PC-9 (cell line): ENCODE results near the gene AKR1C1. TPM values are rescaled to one million over a fixed set of nuclear protein-coding genes. Genes with fewer than 3 reads are reported as not detected.
"Not testable (repeated sequence)": the region's sequence is repeated elsewhere in the genome, so short reads cannot be mapped to it uniquely, and the experiment has no call there.

ENCODE experiments used
- BruUV-seq: library from RNA; stranded (reverse); fragments of 400-500 nt; replicated peaks from 2 replicates; lab custom pipeline; 2021; lab: Mats Ljungman, UMichigan
- CTCF ChIA-PET: fragments of 300-600 bp; sonication (Branson Sonifier 250); formaldehyde crosslinking; loops from one replicate; lab custom pipeline; 2022; ENCODE audit warnings: antibody characterized with exemption; lab: Charles Lee
- POLR2A ChIA-PET: fragments of 300-600 bp; sonication (Branson Sonifier 250); formaldehyde crosslinking; loops from one replicate; lab custom pipeline; 2022; ENCODE audit warnings: antibody characterized with exemption; ENCODE audit not compliant: unreplicated experiment; lab: Charles Lee
- DNase-seq, 2 experiments: peaks; one replicate each; pipeline versions ENCODE4 v3.0.0 to v3.0.0-alpha.2; 2015 to 2022; ENCODE audit warnings: mixed read lengths in 1 of 2
- H2AFZ ChIP-seq: fragments of 200-600 bp; sonication (generic); 2 replicates; pipeline ENCODE4 v1.8.1; 2017; ENCODE audit warnings: antibody characterized with exemption
- H3F3A ChIP-seq: fragments of 200-600 bp; sonication (generic); 2 replicates; pipeline ENCODE4 v1.8.1; 2017; ENCODE audit warnings: antibody characterized with exemption, mild to moderate bottlenecking, low read depth; ENCODE audit not compliant: insufficient read depth
- H3K27ac ChIP-seq: fragments of 200-600 bp; sonication (generic); 2 replicates; pipeline ENCODE4 v1.6.1; 2016; ENCODE audit warnings: mixed run types
- H3K27me3 ChIP-seq: fragments of 200-600 bp; sonication (generic); 2 replicates; pipeline ENCODE4 v1.6.1; 2016; ENCODE audit warnings: low read depth, mixed run types; ENCODE audit not compliant: insufficient read depth
- H3K36me3 ChIP-seq: fragments of 200-600 bp; sonication (generic); 2 replicates; pipeline ENCODE4 v1.6.1; 2016; ENCODE audit warnings: low read depth, mixed run types
- H3K4me1 ChIP-seq: fragments of 200-600 bp; sonication (generic); replicated peaks from 2 replicates; pipeline ENCODE4 v1.6.1; 2016; ENCODE audit warnings: mixed run types; ENCODE audit not compliant: insufficient read depth
- H3K4me2 ChIP-seq: fragments of 200-600 bp; sonication (generic); 2 replicates; pipeline ENCODE4 v1.6.1; 2017; ENCODE audit warnings: mixed run types
- H3K4me3 ChIP-seq: fragments of 200-600 bp; sonication (generic); 2 replicates; pipeline ENCODE4 v1.6.1; 2016; ENCODE audit warnings: mixed run types
- H3K79me2 ChIP-seq: fragments of 200-600 bp; sonication (generic); 2 replicates; pipeline ENCODE4 v1.6.1; 2017; ENCODE audit warnings: low read depth, mixed run types
- H3K9me2 ChIP-seq: fragments of 200-600 bp; sonication (generic); 2 replicates; pipeline ENCODE4 v1.8.1; 2017; ENCODE audit warnings: mild to moderate bottlenecking; ENCODE audit not compliant: insufficient read depth
- H3K9me3 ChIP-seq: fragments of 200-600 bp; sonication (generic); 2 replicates; pipeline ENCODE4 v1.8.1; 2016; ENCODE audit warnings: low read depth; ENCODE audit not compliant: insufficient read depth
- H4K20me1 ChIP-seq: fragments of 200-600 bp; sonication (generic); 2 replicates; pipeline ENCODE4 v1.8.1; 2017; ENCODE audit not compliant: insufficient read depth
- CTCF ChIP-seq: fragments of 200-600 bp; sonication (generic); conservative IDR thresholded peaks from 2 replicates; pipeline ENCODE4 v1.6.1; 2017; ENCODE audit warnings: mixed run types, antibody characterized with exemption, mild to moderate bottlenecking, moderate library complexity
- EZH2 ChIP-seq: fragments of 200-600 bp; sonication (generic); IDR thresholded peaks from 2 replicates; pipeline ENCODE4 v1.8.0; 2017; ENCODE audit warnings: antibody characterized with exemption, low read depth
- intact Hi-C: fragments of 100-400 bp; cut with micrococcal nuclease; formaldehyde crosslinking; loops from one replicate; pipeline ENCODE4 v1.10.0; 2022; ENCODE audit not compliant: unreplicated experiment
- total RNA-seq: library from RNA; stranded (reverse); gene quantifications from 2 replicates; pipeline ENCODE4 v1.2.3, GENCODE V29; 2021

The AKR1C1 gene
- total RNA-seq, 1 experiment from 2014 or later, result 1,313 TPM

- ChIA-PET CTCF (no interaction called here), POLR2A (no interaction called here)
- H3F3A ChIP-seq, result no peaks in the 10 kb centered on the region
- BruUV-seq, result no TSS peak
- H3K27ac ChIP-seq, result no peak overlapping the region
- no peaks in the 10 kb centered on the region for H3K36me3 ChIP-seq
- no peak overlapping the region for H3K4me3 ChIP-seq
- H3K9me2 ChIP-seq, result no peaks in the 10 kb centered on the region
- intact Hi-C loops, result no loop called here
- H2AFZ ChIP-seq, result no peak overlapping the region
- no peak for TF ChIP-seq CTCF
- no peak for TF ChIP-seq EZH2
- H4K20me1 ChIP-seq, result no peaks in the 10 kb centered on the region
- peaks cover 21% of the 10 kb centered on the region for H3K4me1 ChIP-seq
- no peak overlapping the region for H3K4me2 ChIP-seq
- H3K9me3 ChIP-seq, result peaks cover 5% of the 10 kb centered on the region; the same call in 1 of the 2 replicates
- H3K27me3 ChIP-seq, result no peaks in the 10 kb centered on the region
- H3K79me2 ChIP-seq, result no peaks in the 10 kb centered on the region
- no peak for DNase-seq
Observed at GRCh38 chr10:4953405-4953804, 9.8 kb upstream of the AKR1C1 start.

- CTCF ChIA-PET, result not testable (repeated sequence)
Observed at GRCh38 chr10:4956088-4956487, 7.1 kb upstream of the AKR1C1 start.

GRCh38 chr10:4956955-4957645, 6.1 kb upstream of the AKR1C1 start:
- DNase-seq, result peak; percentile 46 to 69

More at GRCh38 chr10:4956088-4956487, 7.1 kb upstream of the AKR1C1 start:
- POLR2A ChIA-PET, H3K9me2 ChIP-seq, H3K4me3 ChIP-seq, H3K9me3 ChIP-seq, H3K79me2 ChIP-seq, H3K4me2 ChIP-seq, H4K20me1 ChIP-seq, H3K36me3 ChIP-seq, intact Hi-C loops, DNase-seq, H3F3A ChIP-seq, H2AFZ ChIP-seq, H3K27me3 ChIP-seq: not testable (repeated sequence)
- TSS peak; percentile 83 for BruUV-seq
- H3K27ac ChIP-seq, result peak overlapping the region; percentile 23; the same call in 1 of the 2 replicates
- peaks cover 15% of the 10 kb centered on the region for H3K4me1 ChIP-seq

GRCh38 chr10:4961558-4961957, 1.7 kb upstream of the AKR1C1 start:
- H3K27ac ChIP-seq, H4K20me1 ChIP-seq, DNase-seq, H3K36me3 ChIP-seq, H3K27me3 ChIP-seq, CTCF ChIA-PET, H3K4me2 ChIP-seq, H3K9me2 ChIP-seq, BruUV-seq, POLR2A ChIA-PET, H3K9me3 ChIP-seq, H3F3A ChIP-seq, H3K4me3 ChIP-seq, H2AFZ ChIP-seq: not testable (repeated sequence)
- Histone ChIP-seq H3K79me2 (peaks cover 31% of the 10 kb centered on the region), H3K4me1 (peaks cover 15% of the 10 kb centered on the region)
- intact Hi-C loops, result loop anchor here (5.0 kb wide), 1 partner anchor 94 kb away; no protein-coding TSS in a partner anchor

More at GRCh38 chr10:4956955-4957645, 6.1 kb upstream of the AKR1C1 start:
- H3K9me2 ChIP-seq, H4K20me1 ChIP-seq, H3K79me2 ChIP-seq, H3K4me3 ChIP-seq, POLR2A ChIA-PET, H3K9me3 ChIP-seq, H3K27me3 ChIP-seq, H3F3A ChIP-seq, H3K36me3 ChIP-seq, CTCF ChIA-PET: not testable (repeated sequence)
- H3K4me1 ChIP-seq, result peaks cover 15% of the 10 kb centered on the region
- H3K27ac ChIP-seq, result peak overlapping the region; percentile 92
- H3K4me2 ChIP-seq, result peak overlapping the region; percentile 61
- intact Hi-C loops, result loop anchor here (1.0 kb wide), 1 partner anchor 10 kb away; no protein-coding TSS in a partner anchor
- H2AFZ ChIP-seq, result 0 out of 2 replicates have a peak overlapping the region, but pooled peaks have one; percentile 48
- TSS peak; percentile 88 for BruUV-seq

- POLR2A ChIA-PET, DNase-seq, H3K4me3 ChIP-seq, H3K36me3 ChIP-seq, BruUV-seq, H3K9me2 ChIP-seq, H3K4me2 ChIP-seq, H3K27me3 ChIP-seq, H4K20me1 ChIP-seq, H3F3A ChIP-seq, H3K4me1 ChIP-seq, H3K9me3 ChIP-seq, H2AFZ ChIP-seq, CTCF ChIA-PET: not testable (repeated sequence)
- H3K79me2 ChIP-seq, result peaks cover 36% of the 10 kb centered on the region
- peak overlapping the region; percentile 55; the same call in 1 of the 2 replicates for H3K27ac ChIP-seq
- intact Hi-C loops, result loop anchor here (5.0 kb wide), 1 partner anchor 95 kb away; no protein-coding TSS in a partner anchor
Observed at GRCh38 chr10:4962308-4962707, 907 bp upstream of the AKR1C1 start.

GRCh38 chr10:4963815-4964154, 570 bp downstream of the AKR1C1 start:
- not testable (repeated sequence) for H3K27me3 ChIP-seq, H3K36me3 ChIP-seq, H3K4me1 ChIP-seq, H3K9me2 ChIP-seq, H4K20me1 ChIP-seq, H3K9me3 ChIP-seq, H2AFZ ChIP-seq, H3F3A ChIP-seq, DNase-seq
- intact Hi-C loops, result loop anchor here (2.0 to 5.0 kb wide), 2 partner anchors 17 to 96 kb away; no protein-coding TSS in a partner anchor
- ChIA-PET CTCF (interaction anchor here (0.9 kb wide), 1 partner anchor 113 kb away, joined by 3 read pairs; no protein-coding TSS in a partner anchor), POLR2A (interaction anchor here (0.6 to 1.1 kb wide), 4 partner anchors 16 to 460 kb away, joined by 3 to 24 read pairs (median 8); no protein-coding TSS in a partner anchor)
- H3K4me3 ChIP-seq, result peak overlapping the region; percentile 64
- peaks cover 38% of the 10 kb centered on the region for H3K79me2 ChIP-seq
- TSS peak; percentile 56 for BruUV-seq
- peak overlapping the region; percentile 80 for H3K27ac ChIP-seq
- peak overlapping the region; percentile 71 for H3K4me2 ChIP-seq
